NB4 (cell line): ENCODE results near the gene TCHHL1.

Source experiments
- POLR2A ChIP-seq: IDR thresholded peaks from 2 replicates; pipeline ENCODE4 v1.6.1; 2011; ENCODE audit warnings: mild to moderate bottlenecking; ENCODE audit not compliant: insufficient read length; ENCODE audit errors: extremely low read depth
- TF ChIP-seq, protein P1 (sequence below): IDR thresholded peaks from one replicate; pipeline ENCODE4 v1.5.1; 2012; ENCODE audit warnings: low read depth, low read length

DNA sequence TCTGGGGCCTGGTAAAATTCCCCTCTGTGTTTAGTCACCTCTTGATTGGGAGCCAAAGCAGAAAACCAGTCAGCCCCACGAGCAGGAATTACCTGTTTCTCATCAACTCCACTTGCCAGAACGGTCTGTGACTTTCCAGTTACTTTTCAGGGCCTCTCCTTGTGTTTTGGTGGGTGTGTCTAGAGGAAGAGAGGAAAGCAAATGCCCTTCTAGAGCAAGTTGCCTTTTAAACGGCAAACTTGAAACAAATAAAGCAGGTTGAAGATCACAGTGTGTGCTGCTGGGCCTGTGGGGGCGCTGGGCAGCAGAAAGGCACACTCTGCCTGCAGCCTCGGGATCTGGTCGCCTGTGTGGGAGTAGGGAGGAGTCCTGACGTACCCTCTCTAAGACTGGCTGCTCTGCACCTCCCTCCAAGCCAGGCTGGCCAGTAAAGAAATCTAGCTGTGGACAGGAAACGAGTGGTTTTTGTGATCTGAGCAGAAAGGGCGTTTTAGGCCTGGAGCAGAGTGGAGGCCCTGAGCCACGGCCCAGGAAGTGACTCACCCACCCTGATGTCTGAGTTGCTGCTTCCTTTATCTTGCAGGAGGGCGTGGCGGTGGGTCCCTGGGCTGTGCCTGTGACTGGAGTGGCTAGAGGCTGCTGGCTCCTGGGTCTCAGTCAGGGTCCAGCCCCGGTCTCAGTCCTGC lies 41.0 kb downstream of the TCHHL1 start:
- TF ChIP-seq, protein P1, sequence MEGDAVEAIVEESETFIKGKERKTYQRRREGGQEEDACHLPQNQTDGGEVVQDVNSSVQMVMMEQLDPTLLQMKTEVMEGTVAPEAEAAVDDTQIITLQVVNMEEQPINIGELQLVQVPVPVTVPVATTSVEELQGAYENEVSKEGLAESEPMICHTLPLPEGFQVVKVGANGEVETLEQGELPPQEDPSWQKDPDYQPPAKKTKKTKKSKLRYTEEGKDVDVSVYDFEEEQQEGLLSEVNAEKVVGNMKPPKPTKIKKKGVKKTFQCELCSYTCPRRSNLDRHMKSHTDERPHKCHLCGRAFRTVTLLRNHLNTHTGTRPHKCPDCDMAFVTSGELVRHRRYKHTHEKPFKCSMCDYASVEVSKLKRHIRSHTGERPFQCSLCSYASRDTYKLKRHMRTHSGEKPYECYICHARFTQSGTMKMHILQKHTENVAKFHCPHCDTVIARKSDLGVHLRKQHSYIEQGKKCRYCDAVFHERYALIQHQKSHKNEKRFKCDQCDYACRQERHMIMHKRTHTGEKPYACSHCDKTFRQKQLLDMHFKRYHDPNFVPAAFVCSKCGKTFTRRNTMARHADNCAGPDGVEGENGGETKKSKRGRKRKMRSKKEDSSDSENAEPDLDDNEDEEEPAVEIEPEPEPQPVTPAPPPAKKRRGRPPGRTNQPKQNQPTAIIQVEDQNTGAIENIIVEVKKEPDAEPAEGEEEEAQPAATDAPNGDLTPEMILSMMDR, result peak; percentile 71
- peak; percentile 87 for TF ChIP-seq POLR2A
